Nephron progenitor cell (in vitro differentiated cells): ENCODE data around the gene THEMIS2.

Experiments used
- DNase-seq: peaks from one replicate; pipeline ENCODE4 v3.0.0; 2021
- H3K27ac Mint-ChIP-seq: 2 replicates; pipeline ENCODE4 v1.8.0; 2021; ENCODE audit warnings: mild to moderate bottlenecking, moderate library complexity, mixed read lengths
- H3K27me3 Mint-ChIP-seq: 2 replicates; pipeline ENCODE4 v1.8.0; 2021; ENCODE audit warnings: mild to moderate bottlenecking, low read depth, mixed read lengths; ENCODE audit not compliant: poor library complexity
- H3K36me3 Mint-ChIP-seq: 2 replicates; pipeline ENCODE4 v1.8.0; 2021; ENCODE audit warnings: low read depth, mixed read lengths
- H3K4me1 Mint-ChIP-seq: 2 replicates; pipeline ENCODE4 v1.8.0; 2021; ENCODE audit warnings: mixed read lengths
- H3K4me3 Mint-ChIP-seq: 2 replicates; pipeline ENCODE4 v1.8.0; 2021; ENCODE audit warnings: mild to moderate bottlenecking, moderate library complexity, mixed read lengths
- H3K9me3 Mint-ChIP-seq: 2 replicates; pipeline ENCODE4 v1.8.0; 2021; ENCODE audit warnings: mild to moderate bottlenecking, moderate library complexity, mixed read lengths
- CTCF ChIP-seq: fragments of 200-600 bp; sonication (generic); IDR thresholded peaks from 2 replicates; pipeline ENCODE4 v1.5.0; 2021; ENCODE audit warnings: antibody characterized with exemption

THEMIS2 gene

GRCh38 chr1:27882543-27882903 lies 10.2 kb downstream of the THEMIS2 start:
- H3K27ac Mint-ChIP-seq, result no peak overlapping the region
- H3K36me3 Mint-ChIP-seq, result peaks cover 5% of the 10 kb centered on the region
- H3K9me3 Mint-ChIP-seq, result no peaks in the 10 kb centered on the region
- no peak overlapping the region for H3K4me3 Mint-ChIP-seq
- H3K4me1 Mint-ChIP-seq, result peaks cover 51% of the 10 kb centered on the region
- DNase-seq, result no peak
- H3K27me3 Mint-ChIP-seq, result peaks cover 4% of the 10 kb centered on the region
- no peak for TF ChIP-seq CTCF

- H3K27ac Mint-ChIP-seq, result peak overlapping the region; percentile 89
Observed at GRCh38 chr1:27883536-27883935, 11.2 kb downstream of the THEMIS2 start.

GRCh38 chr1:27884006-27884954 lies 11.9 kb downstream of the THEMIS2 start:
- Mint-ChIP-seq H3K4me1 (peaks cover 43% of the 10 kb centered on the region), H3K9me3 (no peaks in the 10 kb centered on the region), H3K27me3 (peaks cover 4% of the 10 kb centered on the region), H3K4me3 (no peak overlapping the region), H3K27ac (peak overlapping the region; percentile 89), H3K36me3 (peaks cover 11% of the 10 kb centered on the region)
- no peak for DNase-seq
- no peak for TF ChIP-seq CTCF

More at GRCh38 chr1:27883536-27883935, 11.2 kb downstream of the THEMIS2 start:
- H3K9me3 Mint-ChIP-seq, result no peaks in the 10 kb centered on the region
- H3K4me1 Mint-ChIP-seq, result peaks cover 50% of the 10 kb centered on the region
- peaks cover 4% of the 10 kb centered on the region for H3K27me3 Mint-ChIP-seq
- no peak for DNase-seq
- H3K36me3 Mint-ChIP-seq, result peaks cover 5% of the 10 kb centered on the region
- no peak for TF ChIP-seq CTCF
- H3K4me3 Mint-ChIP-seq, result peak overlapping the region; percentile 50

- DNase-seq, result no peak
- H3K4me3 Mint-ChIP-seq, result no peak overlapping the region
- TF ChIP-seq CTCF, result no peak
Observed at GRCh38 chr1:27885114-27885528, 12.8 kb downstream of the THEMIS2 start.

GRCh38 chr1:27885621-27886352 lies 13.4 kb downstream of the THEMIS2 start:
- H3K36me3 Mint-ChIP-seq, result peaks cover 21% of the 10 kb centered on the region
- peaks cover 4% of the 10 kb centered on the region for H3K27me3 Mint-ChIP-seq
- H3K27ac Mint-ChIP-seq, result peak overlapping the region; percentile 85
- no peak overlapping the region for H3K4me3 Mint-ChIP-seq
- H3K4me1 Mint-ChIP-seq, result peaks cover 38% of the 10 kb centered on the region
- no peak for TF ChIP-seq CTCF
- DNase-seq, result no peak
- H3K9me3 Mint-ChIP-seq, result no peaks in the 10 kb centered on the region

More at GRCh38 chr1:27885114-27885528, 12.8 kb downstream of the THEMIS2 start:
- H3K9me3 Mint-ChIP-seq, result no peaks in the 10 kb centered on the region
- H3K4me1 Mint-ChIP-seq, result peaks cover 38% of the 10 kb centered on the region
- peaks cover 4% of the 10 kb centered on the region for H3K27me3 Mint-ChIP-seq
- peaks cover 15% of the 10 kb centered on the region for H3K36me3 Mint-ChIP-seq
- H3K27ac Mint-ChIP-seq, result peak overlapping the region; percentile 89
